Epidermal melanocyte (primary cell): Measurements from ENCODE around the gene GGT7.
"Not testable (repeated sequence)": the region's sequence is repeated elsewhere in the genome, so short reads cannot be mapped to it uniquely, and the experiment has no call there.

Experiments used
- DNase-seq: peaks from one replicate; pipeline ENCODE4 v3.0.0; 2011; ENCODE audit warnings: low spot score; ENCODE audit not compliant: insufficient read length

GGT7 gene

GRCh38 chr20:34883087-34883688 lies 10.5 kb upstream of the GGT7 start:
- DNase-seq, result no peak

GRCh38 chr20:34881689-34882088 lies 9.0 kb upstream of the GGT7 start:
- no peak for DNase-seq

- DNase-seq, result not testable (repeated sequence)
Observed at GRCh38 chr20:34880971-34881370, 8.3 kb upstream of the GGT7 start.

DNA sequence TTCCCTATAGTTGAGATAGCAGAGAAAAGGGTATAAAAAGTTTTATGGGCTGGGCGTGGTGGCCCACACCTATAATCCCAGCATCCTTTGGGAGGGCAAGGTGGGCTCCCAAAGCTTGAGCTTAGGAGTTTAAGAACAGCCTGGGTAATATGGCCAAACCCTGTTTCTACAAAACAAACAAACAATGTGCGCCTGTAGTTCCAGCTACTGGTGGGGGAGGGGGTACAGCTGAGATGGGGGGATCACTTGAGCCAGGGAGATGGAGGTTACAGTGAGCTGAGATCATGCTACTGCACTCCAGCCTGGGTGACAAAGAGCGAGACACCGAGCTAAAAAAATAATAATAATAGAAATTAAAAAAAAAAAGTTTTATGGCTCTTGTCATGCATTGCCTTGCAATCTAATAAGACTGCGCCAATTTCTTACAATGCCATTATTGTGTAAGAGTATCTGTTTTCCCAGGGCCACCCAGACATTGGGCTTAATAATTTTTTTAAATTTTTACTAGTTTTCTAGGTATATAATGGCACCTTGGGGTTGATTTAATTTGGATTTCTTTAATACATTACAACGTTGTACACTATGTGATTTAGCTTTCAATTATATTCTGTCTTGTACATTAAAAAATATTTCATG lies 7.7 kb upstream of the GGT7 start:
- no peak for DNase-seq

- no peak for DNase-seq
Observed at GRCh38 chr20:34876406-34877282, 4.0 kb upstream of the GGT7 start, which contains the start of gene ACSS2. ACSS2 (plus strand) TSS chr20:34876612; CDS start chr20:34876646, 34 bp downstream.

DNA sequence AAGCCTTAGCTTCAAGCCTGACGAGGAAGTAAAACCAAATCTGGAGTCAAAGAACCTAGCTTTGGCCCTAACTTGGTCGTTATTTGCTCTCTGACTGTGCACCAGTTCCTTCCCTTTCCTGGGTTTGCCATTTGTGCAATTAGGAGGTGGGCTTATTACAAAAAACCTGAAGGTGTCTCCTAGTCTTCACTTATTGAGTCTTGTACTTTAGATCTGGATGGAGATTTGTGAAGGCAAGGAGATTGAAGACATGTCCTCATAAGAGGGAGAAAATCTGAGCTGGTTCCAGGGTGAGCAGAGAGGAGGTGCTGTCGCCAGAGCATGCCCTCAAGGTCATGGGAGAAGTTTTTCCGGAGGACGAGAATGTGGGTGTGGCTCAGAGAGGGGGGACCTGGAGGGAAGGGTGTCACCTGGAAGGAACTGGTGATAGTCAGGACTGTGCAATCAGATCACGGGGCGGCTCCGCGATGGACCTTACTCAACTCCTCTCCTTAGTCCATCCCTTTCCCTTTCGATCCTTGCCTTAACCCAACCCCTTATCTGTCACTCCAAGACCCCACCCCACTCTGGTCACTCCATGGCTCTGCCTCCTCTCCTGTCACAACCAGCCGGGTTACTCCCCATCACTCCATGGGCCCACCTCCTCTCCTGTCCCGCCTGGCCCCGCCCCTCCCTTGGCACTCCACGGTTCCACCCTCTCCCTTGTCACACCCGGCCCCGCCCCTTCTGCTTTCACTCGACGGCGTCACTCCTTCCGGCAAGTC lies 3.2 kb upstream of the GGT7 start:
- peak; percentile 78 for DNase-seq

DNA sequence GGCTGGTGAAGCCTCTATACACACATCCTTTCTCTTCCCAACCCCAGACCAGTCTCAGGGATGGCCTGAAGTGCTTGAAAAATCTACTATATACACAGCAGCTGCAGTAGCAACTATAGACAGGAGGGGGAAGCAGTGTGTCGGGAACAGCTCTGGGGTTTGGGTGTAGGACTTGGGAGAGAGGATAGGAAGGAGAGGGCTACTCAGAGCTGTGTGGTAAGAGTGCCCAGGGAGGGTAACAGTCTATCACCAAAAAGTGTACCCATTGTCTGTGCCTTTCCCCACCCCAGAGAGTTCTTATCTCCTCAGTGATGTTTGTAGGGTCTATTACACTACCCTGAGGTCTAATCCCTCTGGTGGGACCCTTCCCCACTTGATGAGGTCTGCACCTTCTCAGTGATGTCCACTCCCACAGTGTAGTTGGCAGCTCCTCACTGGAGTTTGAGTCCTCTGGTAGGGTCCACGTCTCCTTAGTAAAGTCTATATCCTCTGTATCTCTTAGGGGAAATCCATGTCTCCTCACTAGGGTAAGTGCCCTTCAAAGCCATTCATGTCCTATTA lies 1.5 kb upstream of the GGT7 start:
- DNase-seq, result peak; percentile 74

GRCh38 chr20:34873583-34874093 lies 982 bp upstream of the GGT7 start:
- no peak for DNase-seq

DNA sequence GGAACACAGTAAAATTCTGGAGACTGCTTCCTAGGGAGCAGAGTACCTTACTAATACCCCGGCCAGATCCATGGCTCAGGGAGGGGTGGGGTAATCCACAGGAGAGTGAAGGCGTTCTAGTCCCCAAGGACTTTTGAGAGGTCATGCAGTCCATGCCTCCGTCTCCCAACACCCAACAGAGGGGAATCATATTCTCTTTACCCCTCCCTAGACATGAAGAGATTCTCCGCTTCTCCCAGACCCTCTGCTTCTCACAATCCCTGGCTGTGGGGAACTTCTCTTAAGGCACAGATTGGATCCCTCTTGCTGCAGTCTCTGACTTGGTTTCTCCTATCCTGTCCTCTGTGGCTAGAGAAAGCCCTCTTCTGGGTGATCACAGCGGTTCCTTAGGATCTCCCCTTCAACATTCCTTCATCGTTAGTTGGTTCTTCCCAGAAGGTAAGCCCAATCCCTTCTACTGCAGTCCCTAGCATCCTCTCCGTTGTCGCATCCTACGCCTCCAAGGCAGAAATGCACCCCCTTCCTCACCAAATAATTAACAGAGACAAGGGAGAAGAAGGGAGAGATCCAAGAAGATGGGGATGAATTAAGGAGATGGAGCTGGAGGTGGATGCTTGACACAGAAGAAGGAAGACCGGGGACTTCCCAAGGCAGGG lies 562 bp downstream of the GGT7 start:
- no peak for DNase-seq

DNA sequence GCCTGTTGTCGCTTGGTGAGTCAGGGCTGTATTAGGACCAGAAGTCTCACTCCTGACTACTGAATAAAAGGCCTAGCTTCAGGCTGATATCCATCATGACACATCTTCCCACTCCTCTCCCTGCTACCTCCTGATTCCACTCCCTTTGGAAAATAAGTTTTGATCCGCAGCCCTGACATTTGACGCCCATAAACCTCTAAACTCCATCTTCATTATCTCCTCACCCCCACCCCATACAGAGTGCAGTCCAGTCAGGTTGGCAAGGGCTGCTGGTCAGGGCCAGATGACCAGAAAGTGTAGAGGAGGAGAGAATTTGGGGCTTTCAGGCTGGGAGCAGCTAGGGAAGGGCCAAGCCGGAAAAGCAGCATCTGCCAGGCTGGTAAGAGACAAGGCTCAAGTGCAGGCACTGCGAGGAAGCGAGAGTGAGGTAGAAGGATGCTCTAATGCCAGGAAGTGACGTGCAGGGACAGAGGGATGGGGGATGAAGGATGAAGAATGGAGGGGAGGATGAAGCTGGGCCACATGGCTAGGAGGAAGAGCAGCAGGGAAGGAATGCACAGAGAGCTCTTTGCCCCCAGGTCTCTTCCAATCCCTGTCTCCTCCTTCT lies 1.2 kb downstream of the GGT7 start:
- no peak for DNase-seq

GRCh38 chr20:34864216-34864615 lies 8.4 kb downstream of the GGT7 start:
- no peak for DNase-seq

DNA sequence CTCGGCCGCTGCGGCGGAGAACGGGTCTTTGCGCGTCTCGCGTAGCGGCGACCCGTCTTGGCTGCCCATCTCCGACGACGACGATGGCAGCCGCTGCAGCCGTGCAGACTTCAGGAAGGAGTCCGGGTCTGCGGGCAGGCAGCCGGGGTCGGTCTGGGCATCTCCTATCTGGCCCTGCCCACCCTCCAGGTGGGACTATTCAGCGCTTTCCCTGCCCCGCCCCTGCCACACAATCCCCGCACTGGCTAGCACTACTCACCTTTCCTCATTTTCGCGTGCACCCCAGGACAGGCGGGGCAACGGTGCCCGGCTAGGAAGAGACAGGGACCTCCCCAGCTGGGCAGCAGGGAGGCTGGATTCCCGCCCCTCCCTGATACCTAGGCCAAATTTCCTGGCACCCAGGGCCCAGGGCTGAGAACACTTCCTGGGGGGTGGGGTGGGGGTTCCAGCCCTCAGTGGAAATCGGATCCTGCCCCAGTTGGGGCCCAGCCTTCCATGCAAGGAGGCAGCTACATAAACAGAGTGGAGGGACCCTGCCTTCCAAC lies 9.2 kb downstream of the GGT7 start:
- no peak for DNase-seq

GRCh38 chr20:34862724-34863123 lies 9.9 kb downstream of the GGT7 start:
- DNase-seq, result no peak

DNA sequence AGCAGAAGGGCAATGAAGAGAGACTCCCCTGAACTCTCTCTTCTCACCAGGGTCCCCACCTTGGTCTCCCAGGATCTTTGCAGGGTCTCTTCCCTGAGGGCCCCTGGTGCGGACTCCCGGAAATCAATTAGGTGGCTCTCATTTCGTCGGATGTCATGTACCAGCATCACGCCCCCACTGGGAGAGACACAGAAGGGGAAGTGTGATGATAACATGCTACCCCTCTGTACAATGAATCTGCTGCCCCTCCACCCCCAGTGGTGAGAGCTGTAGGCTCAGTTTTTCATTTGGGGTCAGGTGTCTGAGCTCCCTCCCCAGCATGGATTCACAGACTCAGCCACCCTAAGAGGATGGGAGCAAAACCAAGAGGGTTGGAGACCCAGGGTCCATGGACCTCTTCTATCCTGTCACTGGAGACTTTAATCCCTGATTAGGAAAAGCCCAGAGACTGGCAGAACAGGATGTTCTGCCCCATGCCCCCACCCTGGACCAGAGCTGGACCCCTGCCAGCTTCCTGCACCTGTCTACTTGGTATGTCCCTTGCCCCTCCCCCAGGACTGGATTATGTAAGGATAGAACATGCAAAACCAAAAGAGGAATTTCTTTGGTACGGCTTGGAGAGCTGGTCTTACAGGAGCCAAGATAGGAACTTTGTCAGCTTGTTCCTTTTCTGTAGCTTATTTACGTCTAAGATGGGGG lies 11.1 kb downstream of the GGT7 start:
- no peak for DNase-seq

DNA sequence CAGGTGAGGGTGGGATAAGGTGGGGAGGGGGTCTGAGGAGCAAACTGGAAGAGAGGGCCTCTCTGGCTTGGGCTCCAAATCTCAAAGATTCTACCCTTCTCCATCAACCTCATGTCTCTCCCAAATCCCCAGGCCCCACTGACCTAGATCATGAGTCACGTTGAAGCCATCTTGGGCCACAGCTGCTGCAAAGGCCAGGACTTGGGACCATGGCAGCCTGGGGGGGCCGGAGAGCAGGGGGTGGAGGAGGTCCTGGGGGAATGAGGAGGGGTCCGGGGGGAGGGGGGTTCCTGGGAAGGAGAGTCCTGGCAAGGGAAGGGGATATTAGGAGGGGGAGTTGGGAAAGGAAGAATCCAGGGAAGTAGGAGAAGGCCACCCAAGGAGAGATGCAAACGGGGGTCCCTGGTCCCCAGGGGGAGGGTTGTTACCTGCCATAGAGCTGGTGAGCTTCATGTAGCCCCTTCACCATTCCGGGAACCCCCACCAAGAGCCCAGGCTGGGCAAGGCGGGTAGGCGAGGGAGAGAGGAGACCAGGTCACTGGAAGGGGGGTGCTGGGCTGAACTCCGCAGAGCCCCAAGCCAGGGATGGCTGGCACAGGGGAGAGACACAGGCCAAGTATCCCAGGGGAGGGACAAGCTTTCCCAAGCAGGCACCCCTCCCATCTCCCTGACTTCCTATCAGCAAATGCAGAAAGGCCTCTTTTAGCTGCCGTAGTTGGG lies 12.7 kb downstream of the GGT7 start:
- no peak for DNase-seq

DNA sequence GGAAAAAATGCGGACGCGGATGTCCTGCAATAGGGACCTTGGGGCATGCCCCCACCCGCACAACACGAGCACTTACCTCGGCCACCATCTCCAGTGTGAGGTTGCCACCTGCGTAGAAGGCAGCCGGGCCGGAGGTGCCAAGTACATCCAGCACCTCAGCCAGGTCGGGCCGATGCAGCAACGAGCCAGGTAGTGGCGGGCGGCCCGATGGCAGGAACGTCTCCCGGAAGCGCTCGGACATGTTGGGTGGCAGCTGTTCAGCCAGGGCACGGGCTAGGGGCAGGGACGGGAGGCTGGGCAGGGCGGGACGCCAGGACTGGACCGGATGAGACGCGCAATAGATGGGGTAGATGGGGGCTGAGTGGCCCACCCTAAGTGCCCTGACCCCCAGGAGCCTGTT lies 13.3 kb downstream of the GGT7 start:
- DNase-seq, result no peak

- DNase-seq, result no peak
Observed at GRCh38 chr20:34852298-34852697, 20.4 kb downstream of the GGT7 start.

GRCh38 chr20:34850969-34851368 lies 21.7 kb downstream of the GGT7 start:
- DNase-seq, result no peak

- no peak for DNase-seq
Observed at GRCh38 chr20:34849778-34850177, 22.9 kb downstream of the GGT7 start.
